ENCODE data around the gene KAZN. TPM values are rescaled to one million over a fixed set of nuclear protein-coding genes. Genes with fewer than 3 reads are reported as not detected.

The KAZN gene
- total and polyA plus RNA-seq, 2 of the 8 experiments (the other 6 are each of a cell fraction or from before 2014, with no cell fraction given), result 3.7 to 11.8 TPM

GRCh38 chr1:14756589-14757285 lies 158.3 kb downstream of the KAZN start:
- Histone ChIP-seq H3K14ac (ENCODE audit: insufficient read length) (no peak overlapping the region), H3K27ac (ENCODE audit: low read depth, low read length) (no peak overlapping the region), H2BK5ac (ENCODE audit: low read depth, low read length) (no peak overlapping the region), H3K23me2 (ENCODE audit: low read depth, low read length) (no peaks in the 10 kb centered on the region), H3K79me1 (ENCODE audit: low read depth, low read length) (no peaks in the 10 kb centered on the region), H2AFZ (ENCODE audit: low read length) (no peak overlapping the region), H2AK5ac (ENCODE audit: low read depth, low read length) (no peak overlapping the region), H4K5ac (ENCODE audit: insufficient read length, low read depth, low read length) (no peak overlapping the region), H3K18ac (ENCODE audit: extremely low read depth, low read length) (no peak overlapping the region), H3K36me3 (ENCODE audit: control insufficient read depth in 2 of 4, insufficient read depth in 4 of 4, low read length in 3 of 4) (no peaks in the 10 kb centered on the region), H2BK12ac (ENCODE audit: low read depth, low read length) (no peak overlapping the region), H3K56ac (replicated peaks; ENCODE audit: insufficient read length, low read depth, low read length) (no peak overlapping the region), H3K9ac (replicated peaks in 1 of 4; ENCODE audit: extremely low read depth in 1 of 4, low read depth in 3 of 4, low read length in 3 of 4) (no peak overlapping the region; a peak in 1 of 7 replicates), H3K4ac (replicated peaks; ENCODE audit: insufficient read length, low read depth, low read length) (no peak overlapping the region), H3K4me2 (ENCODE audit: insufficient read depth in 1 of 2, low read depth in 2 of 2, low read length in 2 of 2) (no peak overlapping the region), H2BK120ac (replicated peaks; ENCODE audit: low read depth, low read length) (peak overlapping the region; percentile 10), H2BK20ac (ENCODE audit: low read length) (no peak overlapping the region), H3K23ac (ENCODE audit: insufficient read length) (no peak overlapping the region), H3K79me2 (ENCODE audit: control insufficient read depth in 1 of 2, insufficient read depth in 2 of 2, low read length in 2 of 2) (no peaks in the 10 kb centered on the region), H4K91ac (replicated peaks; ENCODE audit: insufficient read length, low read length) (no peak overlapping the region), H3K27me3 (replicated peaks in 1 of 4; ENCODE audit: control insufficient read depth in 3 of 4, extremely low read depth in 1 of 4, insufficient read depth in 3 of 4, low read length in 3 of 4) (no peaks in the 10 kb centered on the region), H4K20me1 (replicated peaks in 1 of 2; ENCODE audit: control insufficient read depth in 1 of 2, insufficient read depth in 2 of 2, low read length in 2 of 2) (no peaks in the 10 kb centered on the region), H3K4me3 (ENCODE audit: extremely low read depth in 1 of 4, insufficient read depth in 2 of 4, low read depth in 3 of 4, low read length in 4 of 4) (no peak overlapping the region), H4K8ac (ENCODE audit: extremely low read depth, insufficient read depth, low read length) (no peak overlapping the region), H3K4me1 (replicated peaks in 1 of 4; ENCODE audit: control insufficient read depth in 3 of 4, insufficient read depth in 4 of 4, low read length in 3 of 4) (peaks cover 0 to 12% (median 6%) of the 10 kb centered on the region in 4 experiments; a peak in 4 of 7 replicates), H2BK15ac (ENCODE audit: low read length) (no peak overlapping the region), H3K9me3 (ENCODE audit: insufficient read depth in 2 of 2, low read depth in 1 of 2, low read length in 1 of 2) (no peaks in the 10 kb centered on the region)
- no peak for DNase-seq (ENCODE audit: low read depth in 1 of 2, low spot score in 2 of 2)
- WGBS, 2 experiments (ENCODE audit: extremely low coverage in 1 of 2, insufficient coverage in 1 of 2, insufficient read length in 1 of 2, insufficient replicate concordance in 2 of 2, low coverage in 1 of 2, low lambda C conversion rate in 2 of 2, missing lambda C conversion rate in 1 of 2), result 85% methylated on average over 6 of the region's 6 CpGs; no CpG with 5 or more reads in 1 of the 2 experiments
- CTCF ChIA-PET (ENCODE audit: partially characterized antibody), result interaction anchor here (1.0 to 1.2 kb wide), 2 partner anchors 11 to 37 kb away, joined by 3 to 6 read pairs; no protein-coding TSS in a partner anchor
- POLR2A ChIA-PET (ENCODE audit: partially characterized antibody), result interaction anchor here (0.6 kb wide), 1 partner anchor 14 kb away, joined by 3 read pairs; no protein-coding TSS in a partner anchor
- FAIRE-seq, result no peak
- TF ChIP-seq, protein P1, sequence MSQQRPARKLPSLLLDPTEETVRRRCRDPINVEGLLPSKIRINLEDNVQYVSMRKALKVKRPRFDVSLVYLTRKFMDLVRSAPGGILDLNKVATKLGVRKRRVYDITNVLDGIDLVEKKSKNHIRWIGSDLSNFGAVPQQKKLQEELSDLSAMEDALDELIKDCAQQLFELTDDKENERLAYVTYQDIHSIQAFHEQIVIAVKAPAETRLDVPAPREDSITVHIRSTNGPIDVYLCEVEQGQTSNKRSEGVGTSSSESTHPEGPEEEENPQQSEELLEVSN (IDR thresholded peaks at IDR 0.05), result no peak
- TF ChIP-seq, protein P2, sequence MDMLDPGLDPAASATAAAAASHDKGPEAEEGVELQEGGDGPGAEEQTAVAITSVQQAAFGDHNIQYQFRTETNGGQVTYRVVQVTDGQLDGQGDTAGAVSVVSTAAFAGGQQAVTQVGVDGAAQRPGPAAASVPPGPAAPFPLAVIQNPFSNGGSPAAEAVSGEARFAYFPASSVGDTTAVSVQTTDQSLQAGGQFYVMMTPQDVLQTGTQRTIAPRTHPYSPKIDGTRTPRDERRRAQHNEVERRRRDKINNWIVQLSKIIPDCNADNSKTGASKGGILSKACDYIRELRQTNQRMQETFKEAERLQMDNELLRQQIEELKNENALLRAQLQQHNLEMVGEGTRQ (IDR thresholded peaks at IDR 0.05; ENCODE audit: low read length), result no peak
- TF ChIP-seq ZNF274 (IDR thresholded peaks at IDR 0.05; ENCODE audit: borderline replicate concordance, extremely low read depth, low read length), result no peak
- no peak for TF ChIP-seq MAFK (IDR thresholded peaks at IDR 0.05; ENCODE audit: low read depth, low read length)
- no peak for TF ChIP-seq CBX5 (IDR thresholded peaks at IDR 0.05; ENCODE audit: low read depth, low read length)
- no peak for TF ChIP-seq SAP30 (IDR thresholded peaks at IDR 0.05; ENCODE audit: insufficient read depth, insufficient replicate concordance, low read length)
- TF ChIP-seq, protein P3, sequence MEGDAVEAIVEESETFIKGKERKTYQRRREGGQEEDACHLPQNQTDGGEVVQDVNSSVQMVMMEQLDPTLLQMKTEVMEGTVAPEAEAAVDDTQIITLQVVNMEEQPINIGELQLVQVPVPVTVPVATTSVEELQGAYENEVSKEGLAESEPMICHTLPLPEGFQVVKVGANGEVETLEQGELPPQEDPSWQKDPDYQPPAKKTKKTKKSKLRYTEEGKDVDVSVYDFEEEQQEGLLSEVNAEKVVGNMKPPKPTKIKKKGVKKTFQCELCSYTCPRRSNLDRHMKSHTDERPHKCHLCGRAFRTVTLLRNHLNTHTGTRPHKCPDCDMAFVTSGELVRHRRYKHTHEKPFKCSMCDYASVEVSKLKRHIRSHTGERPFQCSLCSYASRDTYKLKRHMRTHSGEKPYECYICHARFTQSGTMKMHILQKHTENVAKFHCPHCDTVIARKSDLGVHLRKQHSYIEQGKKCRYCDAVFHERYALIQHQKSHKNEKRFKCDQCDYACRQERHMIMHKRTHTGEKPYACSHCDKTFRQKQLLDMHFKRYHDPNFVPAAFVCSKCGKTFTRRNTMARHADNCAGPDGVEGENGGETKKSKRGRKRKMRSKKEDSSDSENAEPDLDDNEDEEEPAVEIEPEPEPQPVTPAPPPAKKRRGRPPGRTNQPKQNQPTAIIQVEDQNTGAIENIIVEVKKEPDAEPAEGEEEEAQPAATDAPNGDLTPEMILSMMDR (IDR thresholded peaks at IDR 0.05; ENCODE audit: control extremely low read depth in 1 of 3, insufficient read depth in 1 of 3, low read depth in 1 of 3, low read length in 3 of 3), result no peak
